ENCODE data around the gene MAP3K2.
A peak's percentile ranks its signal among the peaks of the same experiment; 100 is the strongest.

The MAP3K2 gene

GRCh38 chr2:127351603-127352002 is 36.2 kb downstream of the MAP3K2 start:
- no peak for DNase-seq (ENCODE audit: low spot score)

DNA sequence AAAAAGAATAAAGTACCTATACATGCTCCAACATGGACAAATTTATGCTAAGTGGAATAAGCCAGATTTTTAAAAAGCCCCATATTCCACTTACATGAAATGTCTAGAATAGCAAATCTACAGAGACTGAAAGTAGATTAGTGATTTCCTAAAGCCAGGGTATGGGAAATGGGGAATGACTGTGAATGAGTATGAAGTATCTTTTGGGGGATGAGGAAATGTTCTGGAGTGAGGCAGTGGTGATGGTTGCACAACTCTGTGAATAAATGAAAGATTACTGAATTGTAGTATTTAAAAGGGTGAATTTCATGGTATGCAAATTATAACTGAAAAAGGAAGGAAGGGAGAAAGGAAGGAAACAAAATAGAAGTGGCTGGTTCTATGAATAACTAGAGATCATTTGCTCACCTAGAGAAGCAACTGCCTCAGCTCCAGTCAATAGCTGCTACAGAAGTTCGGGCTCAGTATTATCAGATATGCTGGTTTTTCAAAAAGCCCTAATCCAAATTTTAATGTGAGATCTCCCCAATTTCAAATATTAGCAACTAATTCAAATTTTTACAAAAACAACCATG is 39.3 kb downstream of the MAP3K2 start:
- no peak for DNase-seq (ENCODE audit: low spot score)

DNA sequence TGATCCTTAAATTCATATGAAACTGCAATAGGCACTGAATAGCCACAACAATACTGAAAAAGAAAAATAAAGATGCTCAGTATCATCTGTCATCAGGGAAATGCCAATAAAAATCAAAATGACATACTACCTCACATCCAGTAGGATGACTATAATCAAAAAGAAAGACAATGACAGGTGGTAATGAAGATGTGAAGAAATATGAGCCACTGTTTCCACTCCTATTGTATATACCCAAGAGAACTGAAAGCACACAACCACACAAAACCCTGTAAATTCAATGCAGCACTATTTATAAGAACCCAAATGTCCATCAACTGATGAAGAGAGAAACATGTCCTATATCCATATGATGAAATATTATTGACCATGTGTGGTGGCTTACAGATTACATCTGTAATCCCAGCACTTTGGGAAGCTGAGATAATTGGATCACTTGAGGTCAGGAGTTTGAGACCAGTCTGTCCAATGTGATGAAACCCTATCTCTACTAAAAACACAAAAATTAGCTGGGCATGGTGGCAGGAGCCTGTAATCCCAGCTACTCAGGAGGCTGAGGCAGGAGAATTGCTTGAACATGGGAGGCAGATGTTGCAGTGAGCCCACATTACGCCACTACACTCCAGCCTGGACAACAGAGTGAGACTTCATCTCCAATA is 39.9 kb downstream of the MAP3K2 start:
- no peak for DNase-seq (ENCODE audit: low spot score)

GRCh38 chr2:127347015-127347414 is 40.8 kb downstream of the MAP3K2 start:
- no peak for DNase-seq (ENCODE audit: low spot score)

- DNase-seq (ENCODE audit: low spot score) = no peak
Measured at GRCh38 chr2:127343277-127343676, 44.5 kb downstream of the MAP3K2 start.

GRCh38 chr2:127342101-127342500 is 45.7 kb downstream of the MAP3K2 start:
- DNase-seq (ENCODE audit: low spot score) = no peak

DNA sequence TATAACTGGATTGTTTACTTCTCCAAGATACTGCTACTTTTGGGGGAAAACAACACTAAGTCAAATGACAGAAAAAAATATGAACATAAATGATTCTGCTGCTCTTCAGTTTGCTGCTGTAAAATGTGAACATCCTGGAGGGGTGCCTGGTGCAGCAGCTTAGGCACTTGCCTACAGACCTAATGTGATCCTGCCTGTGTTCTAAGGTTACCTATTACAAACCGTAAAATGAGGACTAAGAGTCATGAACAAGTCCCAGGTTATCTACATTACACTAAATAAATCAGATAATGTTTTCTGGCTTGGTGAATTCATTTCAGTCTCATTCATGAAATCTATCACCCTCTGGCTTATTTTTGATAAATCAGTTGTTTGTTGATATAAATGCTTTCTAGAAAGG is 55.4 kb downstream of the MAP3K2 start:
- no peak for DNase-seq (ENCODE audit: low spot score)

DNA sequence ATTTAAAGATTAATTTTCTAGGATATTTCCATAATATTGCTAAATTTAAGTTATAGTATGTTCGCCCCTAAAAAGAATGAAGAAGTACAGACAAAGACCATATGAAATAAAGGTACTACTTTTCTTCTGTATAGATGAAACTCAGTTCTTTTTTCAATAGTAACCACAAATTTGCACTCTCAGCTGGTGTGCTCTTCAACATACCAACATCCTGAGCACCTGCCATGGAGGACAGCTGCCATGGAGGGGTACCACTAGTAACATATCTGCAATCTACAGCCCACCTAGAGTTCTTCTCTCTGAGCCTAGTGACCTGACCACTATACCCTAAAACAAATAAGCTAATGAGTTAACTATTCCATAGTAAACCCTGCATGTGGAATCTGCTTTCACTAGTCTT is 57.0 kb downstream of the MAP3K2 start:
- no peak for DNase-seq (ENCODE audit: low spot score)

- no peak for DNase-seq (ENCODE audit: low spot score)
Measured at GRCh38 chr2:127326289-127326945, 61.4 kb downstream of the MAP3K2 start.

- peak; percentile 42 for DNase-seq (ENCODE audit: low spot score)
Measured at GRCh38 chr2:127324635-127325034, 63.1 kb downstream of the MAP3K2 start.

DNA sequence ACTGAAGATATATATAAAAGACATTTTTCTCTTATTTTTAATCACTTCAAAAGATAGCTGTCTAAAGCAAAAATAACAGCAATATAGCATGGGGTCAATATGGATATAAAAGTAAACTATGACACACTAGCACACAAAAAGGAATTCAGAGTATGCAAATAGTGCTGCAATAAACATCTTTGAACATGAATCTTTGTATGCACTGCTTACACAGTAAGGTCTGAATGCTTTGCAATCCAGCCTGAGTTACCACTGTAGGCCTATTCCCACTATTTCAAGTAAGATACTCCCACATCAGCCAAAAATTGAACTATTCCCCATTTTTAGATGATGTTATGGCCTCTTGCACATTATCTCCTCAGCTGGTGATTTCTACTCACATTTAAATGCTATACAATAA is 66.5 kb downstream of the MAP3K2 start:
- no peak for DNase-seq (ENCODE audit: low spot score)

GRCh38 chr2:127320586-127321275 is 67.0 kb downstream of the MAP3K2 start:
- DNase-seq (ENCODE audit: low spot score) = no peak

DNA sequence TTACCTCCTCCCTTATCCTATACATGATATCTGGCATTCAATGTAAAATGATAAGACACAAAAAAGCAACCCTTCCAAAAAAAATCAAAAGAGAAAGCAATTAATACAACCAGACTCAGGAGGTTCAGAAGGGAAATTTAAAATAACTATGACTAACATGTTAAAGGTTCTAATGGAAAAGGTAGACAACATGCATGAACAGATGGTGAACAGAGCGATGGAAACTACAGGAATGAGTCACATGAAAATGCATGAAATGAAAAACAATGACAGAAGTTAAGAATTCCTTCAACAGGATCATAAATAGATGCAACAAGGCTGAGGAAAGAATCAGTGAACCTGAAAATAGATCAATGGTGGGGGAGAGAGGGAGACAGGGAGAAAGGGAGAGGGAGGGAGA is 67.7 kb downstream of the MAP3K2 start:
- no peak for DNase-seq (ENCODE audit: low spot score)

GRCh38 chr2:127314193-127314988 is 73.4 kb downstream of the MAP3K2 start:
- DNase-seq (ENCODE audit: low spot score) = no peak

GRCh38 chr2:127313406-127313805 is 74.4 kb downstream of the MAP3K2 start:
- DNase-seq (ENCODE audit: low spot score) = no peak

- DNase-seq (ENCODE audit: low spot score) = no peak
Measured at GRCh38 chr2:127310980-127311379, 76.8 kb downstream of the MAP3K2 start.

- no peak for DNase-seq (ENCODE audit: low spot score)
Measured at GRCh38 chr2:127309468-127309867, 78.3 kb downstream of the MAP3K2 start.

DNA sequence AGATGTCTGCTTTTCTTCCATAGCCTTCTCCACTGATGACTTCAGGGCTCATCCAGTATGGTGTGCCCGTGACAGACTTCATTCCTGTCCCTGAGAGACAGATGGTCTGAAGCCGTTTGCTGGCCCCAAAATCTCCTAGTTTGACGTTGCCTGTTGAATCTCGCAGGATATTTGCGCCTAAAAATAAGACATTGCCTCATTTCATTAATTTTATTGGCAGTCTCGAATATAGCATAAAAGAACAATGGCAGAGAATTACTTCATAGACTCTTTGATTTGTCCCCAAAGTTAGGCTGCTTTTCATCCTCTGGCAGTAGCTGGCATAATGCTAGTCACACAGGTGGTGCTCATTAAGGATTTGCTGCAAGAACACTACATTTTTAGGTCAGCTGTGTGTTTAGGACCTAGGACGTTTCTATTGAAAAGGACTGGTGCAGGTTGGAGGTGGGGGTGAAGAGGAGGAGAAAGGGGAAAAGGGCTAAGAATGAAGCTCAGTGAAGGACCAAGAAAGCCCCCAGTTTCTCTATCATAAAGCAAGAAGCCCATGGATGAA is 79.1 kb downstream of the MAP3K2 start:
- DNase-seq (ENCODE audit: low spot score) = no peak

DNA sequence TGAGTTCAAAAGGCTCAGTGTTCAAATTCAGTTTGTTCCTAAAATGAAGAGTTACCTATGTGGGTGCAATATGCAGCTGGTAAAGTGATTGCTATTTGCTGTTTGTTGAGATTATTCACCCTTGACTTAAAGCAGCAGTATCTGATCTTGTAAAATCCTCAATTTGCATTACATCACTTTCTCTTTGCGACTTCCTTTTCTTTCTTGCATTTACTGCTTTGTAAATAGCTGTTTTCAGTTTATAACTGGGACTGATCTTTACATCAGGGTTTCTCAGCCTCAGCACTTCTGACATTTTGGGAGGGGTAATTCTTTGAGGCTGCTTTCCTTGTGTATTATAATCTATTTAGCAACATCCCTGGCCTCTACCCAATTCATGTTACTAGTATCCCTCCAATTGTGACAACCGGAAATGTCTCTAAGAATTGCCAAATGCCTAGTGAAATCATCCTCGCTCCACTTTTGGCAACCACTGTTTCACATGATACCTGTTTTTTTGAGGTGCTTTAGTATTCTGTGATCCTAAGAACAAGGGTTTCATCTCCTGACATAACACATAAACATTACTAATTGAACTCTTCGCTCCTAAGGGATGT is 81.7 kb downstream of the MAP3K2 start:
- no peak for DNase-seq (ENCODE audit: low spot score)

DNA sequence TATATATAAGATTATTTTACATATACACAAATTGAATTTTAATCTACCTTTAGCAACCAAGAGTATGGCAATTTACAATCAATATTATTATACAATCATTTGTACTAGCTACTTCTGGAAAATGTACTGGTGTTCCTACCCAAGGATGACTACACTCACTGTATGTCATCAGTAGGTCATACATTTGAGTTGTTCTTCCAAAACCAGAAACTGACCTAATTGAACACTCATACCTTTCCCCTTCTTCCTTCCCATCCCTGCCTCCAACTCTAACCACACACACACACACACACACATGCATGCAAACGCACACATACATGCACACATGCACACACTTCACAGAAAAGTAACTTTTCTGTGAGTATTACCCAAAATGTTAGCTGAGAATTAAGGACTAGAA is 85.6 kb downstream of the MAP3K2 start:
- no peak for DNase-seq (ENCODE audit: low spot score)

GRCh38 chr2:127293748-127294562 is 93.8 kb downstream of the MAP3K2 start, which contains the start of gene ERCC3:
ERCC3 (minus strand) TSS chr2:127294144; CDS start chr2:127294081, 63 bp downstream.
- DNase-seq (ENCODE audit: low spot score) = peak; percentile 81
